Superior temporal gyrus (tissue), 1 donor: ENCODE measurements around the gene ADAMTS9.
A peak's percentile ranks its signal among the peaks of the same experiment; 100 is the strongest.

Source experiments
- DNase-seq: peaks from one replicate; pipeline ENCODE4 v3.0.0-alpha.2; 2016; ENCODE audit errors: extremely low spot score

The ADAMTS9 gene

GRCh38 chr3:64536166-64536565 is 151.6 kb downstream of the ADAMTS9 start:
- DNase-seq: no peak

GRCh38 chr3:64533617-64534317 is 154.0 kb downstream of the ADAMTS9 start:
- DNase-seq: peak; percentile 91

- DNase-seq: peak; percentile 93
Observed at GRCh38 chr3:64530434-64531049, 157.3 kb downstream of the ADAMTS9 start.

GRCh38 chr3:64523324-64523723 is 164.5 kb downstream of the ADAMTS9 start:
- no peak for DNase-seq

GRCh38 chr3:64520334-64520733 is 167.5 kb downstream of the ADAMTS9 start:
- no peak for DNase-seq

GRCh38 chr3:64518950-64519349 is 168.8 kb downstream of the ADAMTS9 start:
- DNase-seq: no peak

- DNase-seq: no peak
Observed at GRCh38 chr3:64518496-64518895, 169.3 kb downstream of the ADAMTS9 start.

GRCh38 chr3:64514889-64515288 is 172.9 kb downstream of the ADAMTS9 start:
- DNase-seq: no peak

GRCh38 chr3:64509206-64509605 is 178.6 kb downstream of the ADAMTS9 start:
- no peak for DNase-seq

GRCh38 chr3:64508140-64508539 is 179.7 kb downstream of the ADAMTS9 start:
- no peak for DNase-seq

- no peak for DNase-seq
Observed at GRCh38 chr3:64506255-64506654, 181.5 kb downstream of the ADAMTS9 start.

GRCh38 chr3:64505419-64505818 is 182.4 kb downstream of the ADAMTS9 start:
- DNase-seq: no peak

GRCh38 chr3:64502284-64502683 is 185.5 kb downstream of the ADAMTS9 start:
- no peak for DNase-seq

- no peak for DNase-seq
Observed at GRCh38 chr3:64501298-64501906, 186.4 kb downstream of the ADAMTS9 start.

- no peak for DNase-seq
Observed at GRCh38 chr3:64496786-64497490, 190.9 kb downstream of the ADAMTS9 start.

- DNase-seq: no peak
Observed at GRCh38 chr3:64495781-64496334, 191.9 kb downstream of the ADAMTS9 start.

GRCh38 chr3:64495121-64495780 is 192.5 kb downstream of the ADAMTS9 start:
- no peak for DNase-seq

GRCh38 chr3:64494526-64494925 is 193.3 kb downstream of the ADAMTS9 start:
- peak; percentile 27 for DNase-seq

GRCh38 chr3:64493149-64493548 is 194.7 kb downstream of the ADAMTS9 start:
- no peak for DNase-seq

GRCh38 chr3:64491843-64492242 is 196.0 kb downstream of the ADAMTS9 start:
- DNase-seq: no peak

- no peak for DNase-seq
Observed at GRCh38 chr3:64490180-64490724, 197.5 kb downstream of the ADAMTS9 start.
